ENCODE results near the gene PSMD8.

- no peak for TF ChIP-seq CTCF (IDR thresholded peaks at IDR 0.05; ENCODE audit: low read length)
- no peak for TF ChIP-seq EZH2 (IDR thresholded peaks at IDR 0.05; ENCODE audit: borderline replicate concordance, low read length)
Measured at GRCh38 chr19:38360839-38361631, 13.3 kb upstream of the PSMD8 start.

Data from OCI-LY1 (cell line).